Pancreas (tissue), 10 donors: ENCODE results near the gene SLC2A4. TPM values are rescaled to one million over a fixed set of nuclear protein-coding genes. Genes with fewer than 3 reads are reported as not detected.

Experiments
- ATAC-seq, 4 donors: fragments of 200-7000 bp; cut with Tn5 transposase; one replicate each; pipeline versions ENCODE4 v1.8.0 to v1.9.1; 2020; ENCODE audit warnings: mild to moderate bottlenecking in 4 of 4, moderate library complexity in 4 of 4
- DNase-seq, 6 donors: peaks; one replicate each; pipeline ENCODE4 v3.0.0-alpha.2; 2020
- FAIRE-seq: peaks from 2 replicates; lab custom pipeline; 2012; peaks lifted over from hg19 to GRCh38; lab: Jason Lieb, UNC
- H3K27ac ChIP-seq, 4 donors: fragments of 200-600 bp; sonication (generic); 1 replicate in 3 of 4; 2 replicates in 1 of 4; pipeline versions ENCODE4 v1.5.0 to v1.8.0; 2020
- H3K27me3 ChIP-seq, 4 donors: fragments of 200-600 bp; one replicate each; pipeline ENCODE4 v1.8.0; 2021
- H3K36me3 ChIP-seq, 3 donors: fragments of 200-600 bp; sonication (generic) in 1 of 3; one replicate each; pipeline versions ENCODE4 v1.5.0 to v1.8.0; 2020 to 2021
- H3K4me1 ChIP-seq, 3 donors: fragments of 200-600 bp; one replicate each; pipeline ENCODE4 v1.8.0; 2021
- H3K4me3 ChIP-seq, 4 donors: fragments of 200-600 bp; sonication (generic) in 2 of 4; one replicate each; pipeline versions ENCODE4 v1.5.0 to v1.8.0; 2020 to 2021
- H3K9me3 ChIP-seq, 4 donors: fragments of 200-600 bp; one replicate each; pipeline ENCODE4 v1.8.0; 2021
- WGBS, 2 donors: extraction: QIAGEN DNeasy Blood & Tissue Kit; methylation state at CpG; one replicate each; pipeline ENCODE4 v1.1.7; 2013; 5-methylcytosine and 5-hydroxymethylcytosine counted together
- intact Hi-C, 3 donors: fragments of 100-400 bp; cut with DNase I; formaldehyde crosslinking; loops; one replicate each; pipeline versions ENCODE4 v1.11.1 to v1.14.2; 2022
- polyA plus RNA-seq, 2 donors: library from polyadenylated mRNA; stranded (reverse); fragments of 200-250 nt; gene quantifications; one replicate each; pipeline ENCODE4 v1.2.3, GENCODE V29; 2013
- total RNA-seq, 6 donors: library from RNA; stranded (reverse); fragmentation: NEBNext Ultra II Directional in 4 of 6; extraction: Animal tissue kit (Norgen Biotek cat#: 25700) in 4 of 6; gene quantifications; one replicate each; pipeline versions ENCODE4 v1.2.1 to v1.2.4, GENCODE V29; 2021 to 2023
- TF ChIP-seq, protein P1 (sequence below), 4 donors: fragments of 200-600 bp; sonication (generic) in 3 of 4; IDR thresholded peaks; one replicate each; pipeline versions ENCODE4 v1.5.0 to v1.8.0; 2021; ENCODE audit warnings: antibody characterized with exemption in 4 of 4
- donor health status: healthy with polysubstance abuse.
- donor health status: DM: no; HTN: no; CAD: no; lungs with moderate emphysema.
- donor health status: DM: no; HTN: no; CAD: no.
- donor health status: control.
- donor health status: control.
- donor health status: Bipolar disorder and iron deficiency.
- donor health status: DM: yes; HTN: yes; CAD: no.
- donor health status: DM: no; HTN: no; CAD: no.
- donor health status: DM: no; HTN: no; CAD: no.
- donor health status: DM: yes; HTN: yes; CAD: no.

The SLC2A4 gene
- total and polyA plus RNA-seq, 8 donors = 0.16 to 1.8 (median 0.60) TPM

DNA sequence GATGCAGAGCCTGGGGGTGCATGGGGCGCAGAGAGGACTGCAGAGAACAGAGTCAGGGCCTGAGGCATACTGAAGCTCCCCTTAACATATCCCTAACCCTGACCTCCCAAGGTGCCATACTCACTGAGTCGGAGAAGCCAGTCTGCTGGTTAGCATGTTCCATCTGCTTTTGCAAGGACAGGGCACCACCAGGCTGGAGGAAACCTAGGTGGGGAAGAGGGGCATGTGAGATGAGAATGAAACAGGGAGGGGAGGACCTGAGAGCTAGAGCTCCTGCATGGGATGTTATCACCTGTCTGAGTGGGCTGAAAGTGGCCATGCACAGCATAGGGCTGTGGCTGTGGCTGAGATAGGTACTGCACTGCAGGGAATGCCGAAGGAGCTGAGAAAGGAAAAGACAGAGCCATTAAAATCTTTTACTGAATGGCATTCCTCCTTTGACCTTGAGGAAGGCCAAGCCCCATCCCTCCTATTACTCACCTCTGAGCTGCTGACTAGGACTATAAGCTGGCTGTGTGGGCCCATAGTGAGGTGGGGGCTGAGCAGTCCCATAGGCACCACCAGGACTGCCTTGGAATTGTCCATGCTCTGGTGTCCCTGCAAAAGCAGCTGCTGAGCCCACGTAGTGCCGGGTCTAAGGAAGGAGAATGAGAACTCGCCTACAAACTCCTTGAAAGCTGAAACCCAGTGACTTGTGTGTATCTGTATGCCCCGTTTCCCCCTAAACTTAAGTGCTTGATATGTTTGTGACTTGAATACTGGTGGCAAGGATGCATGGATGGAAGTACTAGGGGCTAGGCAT lies 31.8 kb downstream of the SLC2A4 start:
- intact Hi-C loops = loop anchor here in 1 of 3 donors (10.0 kb wide), 1 partner anchor 48 kb away; the partner anchor contains the start of gene CLDN7

DNA sequence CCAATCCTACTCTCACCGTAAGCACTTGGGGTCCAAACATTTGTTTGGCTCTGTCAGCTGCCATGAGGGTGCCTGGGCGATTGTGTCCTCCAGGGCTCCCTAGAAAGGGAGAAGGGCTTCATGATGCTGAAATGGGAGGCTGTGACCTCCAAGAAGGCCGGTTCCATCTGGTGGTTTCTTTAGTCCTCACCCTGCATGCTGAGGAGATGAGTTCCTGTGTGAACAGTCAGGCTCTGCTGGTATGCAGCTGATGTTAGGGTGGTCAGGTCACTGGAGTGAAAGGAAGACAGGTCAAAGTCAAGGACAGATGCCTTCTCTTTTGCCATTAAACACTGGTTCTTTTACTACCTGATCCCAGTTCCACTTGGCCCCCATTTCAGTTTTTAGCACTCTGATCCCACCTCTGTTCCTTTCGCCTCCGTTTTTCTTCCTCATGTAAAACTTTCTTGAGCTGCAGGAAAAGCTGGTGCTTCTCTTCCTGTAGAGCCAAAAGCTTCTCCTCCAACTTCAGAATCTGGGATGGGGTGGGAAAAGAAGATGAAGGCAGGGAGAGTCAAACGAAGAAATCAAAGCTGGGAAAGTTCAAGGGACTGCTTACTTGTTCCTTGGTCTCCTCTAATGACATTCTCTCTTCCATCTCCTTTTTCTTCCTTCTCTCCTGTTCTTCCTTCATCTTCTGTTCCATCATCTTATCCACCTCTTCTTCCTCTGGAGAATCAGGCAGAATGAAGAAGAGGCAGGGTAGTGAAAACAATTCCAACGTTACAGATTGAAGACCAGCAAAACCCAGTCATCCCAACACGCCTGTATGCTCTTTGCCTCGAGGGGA lies 32.6 kb downstream of the SLC2A4 start:
- ATAC-seq (no peak), DNase-seq (peak in 2 of 6 donors; percentile 13 to 31), FAIRE-seq (no peak)
- peaks cover 8 to 53% (median 35%) of the 10 kb centered on the region in 3 donors for H3K36me3 ChIP-seq
- H3K27me3 ChIP-seq = no peaks in the 10 kb centered on the region
- peak overlapping the region; percentile 71 to 93 (median 92) for H3K4me3 ChIP-seq
- peaks cover 22 to 38% (median 32%) of the 10 kb centered on the region in 3 donors for H3K4me1 ChIP-seq
- TF ChIP-seq, protein P1, sequence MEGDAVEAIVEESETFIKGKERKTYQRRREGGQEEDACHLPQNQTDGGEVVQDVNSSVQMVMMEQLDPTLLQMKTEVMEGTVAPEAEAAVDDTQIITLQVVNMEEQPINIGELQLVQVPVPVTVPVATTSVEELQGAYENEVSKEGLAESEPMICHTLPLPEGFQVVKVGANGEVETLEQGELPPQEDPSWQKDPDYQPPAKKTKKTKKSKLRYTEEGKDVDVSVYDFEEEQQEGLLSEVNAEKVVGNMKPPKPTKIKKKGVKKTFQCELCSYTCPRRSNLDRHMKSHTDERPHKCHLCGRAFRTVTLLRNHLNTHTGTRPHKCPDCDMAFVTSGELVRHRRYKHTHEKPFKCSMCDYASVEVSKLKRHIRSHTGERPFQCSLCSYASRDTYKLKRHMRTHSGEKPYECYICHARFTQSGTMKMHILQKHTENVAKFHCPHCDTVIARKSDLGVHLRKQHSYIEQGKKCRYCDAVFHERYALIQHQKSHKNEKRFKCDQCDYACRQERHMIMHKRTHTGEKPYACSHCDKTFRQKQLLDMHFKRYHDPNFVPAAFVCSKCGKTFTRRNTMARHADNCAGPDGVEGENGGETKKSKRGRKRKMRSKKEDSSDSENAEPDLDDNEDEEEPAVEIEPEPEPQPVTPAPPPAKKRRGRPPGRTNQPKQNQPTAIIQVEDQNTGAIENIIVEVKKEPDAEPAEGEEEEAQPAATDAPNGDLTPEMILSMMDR (IDR thresholded peaks at IDR 0.05) = no peak
- peak overlapping the region in 2 of 4 donors; percentile 86 to 89 for H3K27ac ChIP-seq
- 36 to 41% methylated on average over 9 of the region's 9 CpGs for WGBS, 2 donors
- intact Hi-C loops = loop anchor here in 1 of 3 donors (10.0 kb wide), 1 partner anchor 49 kb away; the partner anchor contains the start of gene CLDN7
- H3K9me3 ChIP-seq = no peaks in the 10 kb centered on the region

More for the DNA sequence above, 31.8 kb downstream of the SLC2A4 start:
- FAIRE-seq (no peak), ATAC-seq (no peak), DNase-seq (peak in 2 of 6 donors; percentile 19 to 30)
- no peak overlapping the region for H3K27ac ChIP-seq
- no peak overlapping the region for H3K4me3 ChIP-seq
- TF ChIP-seq, protein P1 (IDR thresholded peaks at IDR 0.05) = no peak
- WGBS, 2 donors = 77 to 85% methylated on average over 7 of the region's 7 CpGs
- no peaks in the 10 kb centered on the region for H3K27me3 ChIP-seq
- H3K9me3 ChIP-seq = no peaks in the 10 kb centered on the region
- peaks cover 22 to 40% (median 32%) of the 10 kb centered on the region in 3 donors for H3K4me1 ChIP-seq
- peaks cover 8 to 48% (median 35%) of the 10 kb centered on the region in 3 donors for H3K36me3 ChIP-seq

DNA sequence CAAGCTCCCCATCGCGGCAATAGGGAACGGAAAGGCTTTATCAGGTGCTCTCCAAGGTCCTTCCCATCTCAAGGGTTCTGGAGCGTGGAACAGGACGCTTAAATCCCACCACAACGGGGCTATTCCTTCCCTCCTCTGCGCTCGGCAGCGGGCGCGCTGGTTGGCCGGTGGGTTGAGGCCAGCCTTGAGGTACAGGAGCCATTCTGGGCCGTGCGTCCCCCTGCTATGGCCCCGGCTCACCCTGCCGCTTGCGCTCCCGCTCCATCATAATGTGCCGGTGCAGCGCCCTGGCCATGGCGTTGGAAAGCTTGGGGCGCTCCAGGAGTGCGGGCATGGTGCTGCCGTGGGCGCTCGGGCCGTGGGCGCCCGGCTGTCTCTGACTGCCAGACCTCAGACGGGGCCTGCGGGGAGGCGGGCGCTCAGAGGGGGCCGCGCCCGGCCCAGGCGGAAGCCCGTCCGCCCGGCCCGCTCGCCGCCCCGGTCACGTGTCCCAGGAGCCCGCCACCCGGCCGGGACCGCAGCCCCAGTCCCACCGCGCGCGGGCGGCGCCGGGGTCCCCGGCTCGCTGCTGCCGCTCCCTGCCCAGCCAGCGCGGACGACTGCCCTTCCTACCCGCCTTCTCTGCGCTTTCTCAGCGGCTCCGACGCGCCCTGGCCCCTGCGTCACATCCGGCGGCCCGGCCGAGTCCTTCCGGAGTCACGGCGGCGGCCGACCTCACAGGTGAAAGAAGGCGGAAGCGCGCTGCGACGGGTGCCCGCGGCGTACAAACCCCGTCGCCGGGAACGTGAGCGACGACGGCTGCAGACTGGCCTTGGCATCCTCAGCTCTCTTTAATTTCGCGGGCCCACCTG lies 33.4 kb downstream of the SLC2A4 start, which contains the start of gene GPS2:
Gene GPS2 (minus strand): TSS at position 642 of the 851 bp plus-strand sequence. CDS start 308 bp downstream, at position 334.
- H3K9me3 ChIP-seq = no peaks in the 10 kb centered on the region
- intact Hi-C loops = loop anchor here in 1 of 3 donors (10.0 kb wide), 1 partner anchor 50 kb away; the partner anchor contains the start of gene CLDN7
- H3K4me1 ChIP-seq = peaks cover 15 to 30% (median 24%) of the 10 kb centered on the region in 3 donors
- H3K27ac ChIP-seq = peak within 1 kb of the TSS; percentile 82 to 91 (median 88)
- FAIRE-seq = no peak
- 0 to 1% methylated on average over 95 of the region's 95 CpGs for WGBS, 2 donors
- TF ChIP-seq, protein P1 (IDR thresholded peaks at IDR 0.05) = no peak
- peak; percentile 91 to 94 (median 94) for ATAC-seq
- DNase-seq = peak; percentile 90 to 98 (median 92)
- H3K36me3 ChIP-seq = peaks cover 8 to 47% (median 35%) of the 10 kb centered on the region in 3 donors
- no peaks in the 10 kb centered on the region for H3K27me3 ChIP-seq
- peak within 1 kb of the TSS; percentile 71 to 93 (median 92) for H3K4me3 ChIP-seq
